Left ventricle myocardium inferior (tissue), 1 donor: ENCODE results near the gene NTMT1. TPM values are rescaled to one million over a fixed set of nuclear protein-coding genes. Genes with fewer than 3 reads are reported as not detected.

ENCODE experiments used
- DNase-seq: peaks from one replicate; pipeline ENCODE4 v3.0.0-alpha.2; 2020
- H3K27ac ChIP-seq: fragments of 200-600 bp; replicated peaks from 2 replicates; pipeline ENCODE4 v1.8.0; 2021
- H3K27me3 ChIP-seq: fragments of 200-600 bp; 2 replicates; pipeline ENCODE4 v1.8.0; 2021; ENCODE audit warnings: low read depth
- H3K36me3 ChIP-seq: fragments of 200-600 bp; 2 replicates; pipeline ENCODE4 v1.8.0; 2021
- H3K4me1 ChIP-seq: fragments of 200-600 bp; 2 replicates; pipeline ENCODE4 v1.8.0; 2021
- H3K4me3 ChIP-seq: fragments of 200-600 bp; 2 replicates; pipeline ENCODE4 v1.8.0; 2021; ENCODE audit warnings: mild to moderate bottlenecking, moderate library complexity
- H3K9me3 ChIP-seq: fragments of 200-600 bp; replicated peaks from 2 replicates; pipeline ENCODE4 v1.8.0; 2021
- CTCF ChIP-seq: fragments of 200-600 bp; IDR thresholded peaks from 2 replicates; pipeline ENCODE4 v1.8.0; 2021; ENCODE audit warnings: antibody characterized with exemption, mild to moderate bottlenecking, borderline replicate concordance
- intact Hi-C: fragments of 100-400 bp; cut with micrococcal nuclease; formaldehyde crosslinking; loops from one replicate; pipeline ENCODE4 v1.11.0; 2022
- total RNA-seq: library from RNA; stranded (reverse); fragmentation: NEBNext Ultra II Directional; extraction: Animal tissue kit (Norgen Biotek cat#: 25700); gene quantifications from one replicate; pipeline ENCODE4 v1.2.1, GENCODE V29; 2021
- donor health status: DM: no; HTN: yes; CAD: no; lungs with severe emphysema.

NTMT1 gene
- total RNA-seq, 1 donor from 2014 or later: 63.4 TPM

- peaks cover 60% of the 10 kb centered on the region for H3K27me3 ChIP-seq
- intact Hi-C loops: no loop called here
Measured at GRCh38 chr9:129669946-129670345, 44.0 kb downstream of the NTMT1 start.

GRCh38 chr9:129671065-129671464 is 45.1 kb downstream of the NTMT1 start:
- Histone ChIP-seq H3K27ac (no peak overlapping the region), H3K4me3 (no peak overlapping the region), H3K4me1 (peaks cover 5% of the 10 kb centered on the region), H3K27me3 (peaks cover 61% of the 10 kb centered on the region), H3K9me3 (no peaks in the 10 kb centered on the region), H3K36me3 (no peaks in the 10 kb centered on the region)
- DNase-seq: no peak
- intact Hi-C loops: no loop called here
- TF ChIP-seq CTCF: no peak

More at GRCh38 chr9:129669946-129670345, 44.0 kb downstream of the NTMT1 start:
- no peak overlapping the region for H3K27ac ChIP-seq
- H3K4me1 ChIP-seq: peaks cover 11% of the 10 kb centered on the region
- no peak overlapping the region for H3K4me3 ChIP-seq
- DNase-seq: no peak
- no peaks in the 10 kb centered on the region for H3K36me3 ChIP-seq
- TF ChIP-seq CTCF: no peak
- H3K9me3 ChIP-seq: no peaks in the 10 kb centered on the region

- peaks cover 61% of the 10 kb centered on the region for H3K27me3 ChIP-seq
- no peak for TF ChIP-seq CTCF
Measured at GRCh38 chr9:129671519-129671918, 45.6 kb downstream of the NTMT1 start.

GRCh38 chr9:129672702-129673101 is 46.7 kb downstream of the NTMT1 start:
- no peaks in the 10 kb centered on the region for H3K9me3 ChIP-seq
- no peak overlapping the region for H3K27ac ChIP-seq
- peaks cover 61% of the 10 kb centered on the region for H3K27me3 ChIP-seq
- no peaks in the 10 kb centered on the region for H3K36me3 ChIP-seq
- DNase-seq: no peak
- no peak overlapping the region for H3K4me3 ChIP-seq
- intact Hi-C loops: no loop called here
- no peak for TF ChIP-seq CTCF
- H3K4me1 ChIP-seq: no peaks in the 10 kb centered on the region

More at GRCh38 chr9:129671519-129671918, 45.6 kb downstream of the NTMT1 start:
- Histone ChIP-seq H3K36me3 (no peaks in the 10 kb centered on the region), H3K27ac (no peak overlapping the region), H3K4me3 (no peak overlapping the region), H3K9me3 (no peaks in the 10 kb centered on the region), H3K4me1 (peaks cover under 1% of the 10 kb centered on the region)
- intact Hi-C loops: no loop called here
- no peak for DNase-seq

- intact Hi-C loops: no loop called here
- H3K27me3 ChIP-seq: peaks cover 60% of the 10 kb centered on the region
Measured at GRCh38 chr9:129673602-129674001, 47.6 kb downstream of the NTMT1 start.

More at GRCh38 chr9:129673602-129674001, 47.6 kb downstream of the NTMT1 start:
- Histone ChIP-seq H3K4me1 (no peaks in the 10 kb centered on the region), H3K36me3 (no peaks in the 10 kb centered on the region), H3K9me3 (no peaks in the 10 kb centered on the region), H3K4me3 (no peak overlapping the region), H3K27ac (no peak overlapping the region)
- DNase-seq: no peak
- no peak for TF ChIP-seq CTCF
